Tongue (tissue), 2 donors: ENCODE measurements around the gene PARVB. TPM values are rescaled to one million over a fixed set of nuclear protein-coding genes. Genes with fewer than 3 reads are reported as not detected.

Experiments
- DNase-seq: peaks from one replicate; pipeline ENCODE4 v3.0.0-alpha.2; 2015
- total RNA-seq: library from RNA; depleted of rRNA; stranded (reverse); fragments of >200 nt; gene quantifications from one replicate; pipeline ENCODE4 v1.2.3, GENCODE V29; 2014

PARVB gene, protein sequence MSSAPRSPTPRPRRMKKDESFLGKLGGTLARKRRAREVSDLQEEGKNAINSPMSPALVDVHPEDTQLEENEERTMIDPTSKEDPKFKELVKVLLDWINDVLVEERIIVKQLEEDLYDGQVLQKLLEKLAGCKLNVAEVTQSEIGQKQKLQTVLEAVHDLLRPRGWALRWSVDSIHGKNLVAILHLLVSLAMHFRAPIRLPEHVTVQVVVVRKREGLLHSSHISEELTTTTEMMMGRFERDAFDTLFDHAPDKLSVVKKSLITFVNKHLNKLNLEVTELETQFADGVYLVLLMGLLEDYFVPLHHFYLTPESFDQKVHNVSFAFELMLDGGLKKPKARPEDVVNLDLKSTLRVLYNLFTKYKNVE
- total RNA-seq, result 43.1 TPM

DNA sequence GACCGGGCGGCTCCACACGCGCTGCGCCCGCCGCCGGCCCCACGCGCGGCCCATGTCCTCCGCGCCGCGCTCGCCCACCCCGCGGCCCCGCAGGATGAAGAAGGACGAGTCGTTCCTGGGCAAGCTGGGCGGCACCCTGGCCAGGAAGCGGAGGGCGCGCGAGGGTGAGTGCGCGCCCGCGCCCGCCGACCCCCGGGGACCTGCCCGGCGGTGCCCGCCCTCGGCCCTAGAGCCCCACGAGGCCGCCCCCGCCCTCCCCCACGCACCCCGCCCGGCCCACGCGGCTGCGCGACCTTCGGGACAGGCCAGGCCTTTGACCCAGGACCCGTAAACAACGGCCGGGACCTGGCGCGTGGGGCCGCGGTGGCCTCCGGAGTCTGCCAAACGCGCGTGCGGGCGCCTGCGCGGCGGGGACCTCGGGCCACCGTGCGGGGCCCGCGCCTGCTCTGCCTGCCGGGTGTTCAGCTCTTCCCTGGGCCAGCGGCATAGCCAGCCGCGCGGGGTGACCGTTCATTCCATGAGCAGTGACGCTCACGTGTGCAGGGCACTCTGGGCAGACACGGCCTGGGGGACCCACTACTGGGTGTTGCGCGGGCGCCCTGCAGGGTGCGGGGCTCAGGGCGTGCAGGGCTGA is at the start of gene PARVB:
Gene PARVB, plus strand, starts transcription at position 15 of the 634 bp plus-strand sequence. Its CDS starts 38 bp downstream, at position 53.
- peak; percentile 35 for DNase-seq

DNA sequence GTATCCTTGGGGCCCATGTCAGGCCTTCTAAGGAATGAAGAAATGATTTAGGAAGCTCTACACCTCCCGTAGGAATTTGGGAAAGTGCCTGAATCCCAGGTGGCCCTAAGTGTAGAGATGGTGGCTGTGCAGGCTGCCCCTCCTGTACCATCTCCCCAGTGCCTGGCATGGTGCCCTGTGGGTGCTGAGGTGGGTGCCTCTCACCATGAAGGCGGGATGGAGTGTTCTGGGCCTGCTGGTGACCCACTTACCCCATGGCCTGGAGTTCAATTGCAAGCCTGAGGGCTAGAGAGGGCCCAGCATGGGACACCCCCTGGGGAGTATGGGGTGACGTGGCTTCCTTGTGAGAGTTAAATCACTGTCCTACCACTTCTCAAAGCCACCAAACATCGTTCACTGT is 49.1 kb upstream of the PARVB start:
- DNase-seq, result no peak

DNA sequence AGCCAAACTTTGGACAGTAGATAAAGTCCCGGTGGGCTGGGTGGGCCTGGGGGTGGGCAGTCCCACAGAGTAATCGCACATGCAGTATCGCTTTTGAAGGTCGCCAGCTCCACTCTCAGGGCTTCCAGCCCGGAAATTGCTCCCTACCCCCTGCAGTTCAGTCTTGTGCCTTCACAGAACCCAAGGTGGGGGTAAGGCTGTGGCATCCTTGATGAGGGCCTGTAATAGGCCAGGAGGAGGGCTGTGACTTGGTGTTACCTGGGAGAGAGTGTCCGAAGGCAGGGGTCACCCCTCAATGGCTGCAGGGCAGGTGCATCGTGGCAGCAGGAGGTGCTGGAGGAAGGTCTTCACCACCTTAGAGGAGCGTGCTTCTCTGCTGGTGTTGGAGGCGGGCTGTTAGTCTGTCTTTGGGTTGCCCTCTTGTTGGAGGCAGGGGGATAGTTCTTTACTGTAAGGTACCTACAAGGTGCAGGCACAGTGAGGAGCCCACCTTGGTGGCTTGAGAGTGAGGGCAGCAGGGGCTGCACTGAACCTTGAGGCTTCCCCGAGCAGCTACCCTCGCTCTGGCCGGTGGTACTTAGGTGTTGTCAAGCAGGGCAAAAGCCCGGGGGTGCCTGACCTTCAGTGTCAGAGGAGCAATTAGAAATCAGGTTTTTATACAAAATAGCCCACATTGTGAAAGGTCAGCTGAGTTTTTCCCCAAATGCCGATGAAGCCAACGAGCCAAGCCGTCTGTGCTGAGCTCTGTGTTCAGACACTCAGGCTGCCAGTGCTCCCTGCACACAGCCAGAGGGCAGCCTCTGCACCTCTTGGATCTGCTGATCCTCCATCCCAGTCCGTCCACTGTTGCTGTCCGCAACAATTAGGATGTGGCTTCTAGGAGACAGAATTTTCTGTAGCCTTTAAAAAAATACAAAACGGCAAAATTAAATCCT is 47.0 kb upstream of the PARVB start:
- no peak for DNase-seq

DNA sequence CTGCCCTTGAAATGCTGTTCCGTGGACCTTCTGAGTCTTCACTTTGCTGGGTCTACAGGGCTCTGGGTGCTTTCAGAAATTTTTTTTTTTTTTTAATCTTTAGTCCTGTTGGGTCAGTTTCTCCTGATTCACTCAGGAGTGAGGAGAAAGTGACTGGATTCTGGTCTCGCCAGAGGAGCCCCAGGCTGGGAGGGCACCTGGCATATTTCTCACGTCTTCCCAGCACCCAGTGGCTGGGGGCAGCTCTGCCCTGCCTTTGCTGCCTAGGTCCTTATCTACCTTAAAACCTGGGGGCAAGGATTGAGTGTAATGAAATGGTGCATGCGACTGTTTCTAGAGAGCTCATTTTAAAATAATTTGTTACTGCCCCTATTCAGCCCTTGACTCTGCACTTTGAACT is 45.5 kb upstream of the PARVB start:
- DNase-seq, result no peak

DNA sequence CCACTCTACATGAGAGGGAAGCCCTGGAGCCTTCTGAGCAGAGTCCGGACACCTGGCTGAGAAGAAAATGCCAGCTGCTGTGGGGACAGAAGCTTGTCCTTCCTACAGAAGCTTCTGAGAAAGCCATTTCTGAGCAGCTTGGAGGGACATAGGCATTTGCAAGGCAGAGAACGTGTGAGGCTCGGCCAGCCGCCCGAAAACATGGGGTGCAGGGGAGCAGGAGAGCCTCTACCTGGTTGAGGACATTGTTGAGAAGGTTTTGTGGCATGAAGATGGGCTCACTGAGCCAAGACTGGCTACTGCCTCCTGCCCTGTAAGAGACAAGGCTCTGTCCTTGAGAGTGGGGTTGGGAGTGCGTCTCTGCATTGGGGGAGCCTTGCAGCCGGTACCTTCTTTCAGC is 43.5 kb upstream of the PARVB start:
- no peak for DNase-seq

DNA sequence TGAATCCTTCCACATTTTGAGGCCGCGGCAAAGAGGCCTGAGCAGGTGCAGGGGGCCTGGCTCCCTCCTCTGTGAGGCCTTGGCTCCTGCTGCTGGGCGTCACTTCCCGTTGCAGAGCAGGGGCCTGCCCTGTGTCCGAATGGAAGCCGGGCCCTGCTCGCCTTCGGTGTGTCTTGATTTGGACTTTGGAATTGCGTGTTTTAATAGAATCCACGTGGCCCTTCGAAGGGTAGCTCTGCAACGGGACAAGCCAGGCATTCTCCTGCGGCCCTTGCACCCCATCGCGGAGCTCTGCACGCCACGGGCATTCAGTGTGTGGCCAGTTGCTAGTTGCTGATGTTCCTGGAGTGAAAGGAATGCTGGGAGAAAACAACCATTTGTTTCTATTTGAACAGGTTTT is 43.1 kb upstream of the PARVB start:
- no peak for DNase-seq

DNA sequence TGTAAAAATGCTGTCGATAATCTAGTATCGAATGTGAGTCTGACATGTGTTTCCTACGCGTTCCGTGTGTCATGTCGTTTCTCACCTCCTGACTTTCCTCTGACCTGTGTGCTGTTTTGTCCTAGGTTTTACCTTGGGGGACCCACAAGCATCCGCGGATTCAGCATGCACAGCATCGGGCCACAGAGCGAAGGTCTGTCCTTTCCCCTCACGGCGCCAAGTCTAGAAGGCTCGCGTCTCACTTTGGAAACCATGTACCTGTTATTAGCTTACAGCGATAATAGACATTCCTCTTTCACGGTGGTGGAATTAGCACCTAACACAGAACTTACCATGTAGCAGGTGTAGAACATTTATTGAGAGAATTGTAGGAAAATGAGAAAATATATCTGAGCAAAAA is 40.3 kb upstream of the PARVB start:
- no peak for DNase-seq

DNA sequence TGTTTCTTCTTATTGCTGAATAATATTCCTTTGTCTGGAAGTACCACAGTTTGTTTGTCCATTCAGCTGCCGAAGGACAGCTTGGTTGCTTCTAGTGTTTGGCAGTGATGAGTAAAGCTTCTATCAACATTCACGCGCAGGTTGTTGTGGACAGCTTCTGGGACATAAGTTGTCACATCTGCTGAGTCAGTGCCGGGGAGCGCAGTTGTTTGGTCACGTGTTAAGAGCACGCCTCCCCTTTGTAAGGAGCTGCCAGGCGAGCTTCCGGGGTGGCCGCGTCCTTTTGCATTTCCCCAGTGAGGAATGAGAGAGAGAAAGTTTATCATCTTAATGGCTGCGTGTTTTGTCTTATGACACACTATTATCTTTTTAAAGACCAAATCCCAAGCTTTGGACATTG is 38.6 kb upstream of the PARVB start:
- DNase-seq, result no peak

DNA sequence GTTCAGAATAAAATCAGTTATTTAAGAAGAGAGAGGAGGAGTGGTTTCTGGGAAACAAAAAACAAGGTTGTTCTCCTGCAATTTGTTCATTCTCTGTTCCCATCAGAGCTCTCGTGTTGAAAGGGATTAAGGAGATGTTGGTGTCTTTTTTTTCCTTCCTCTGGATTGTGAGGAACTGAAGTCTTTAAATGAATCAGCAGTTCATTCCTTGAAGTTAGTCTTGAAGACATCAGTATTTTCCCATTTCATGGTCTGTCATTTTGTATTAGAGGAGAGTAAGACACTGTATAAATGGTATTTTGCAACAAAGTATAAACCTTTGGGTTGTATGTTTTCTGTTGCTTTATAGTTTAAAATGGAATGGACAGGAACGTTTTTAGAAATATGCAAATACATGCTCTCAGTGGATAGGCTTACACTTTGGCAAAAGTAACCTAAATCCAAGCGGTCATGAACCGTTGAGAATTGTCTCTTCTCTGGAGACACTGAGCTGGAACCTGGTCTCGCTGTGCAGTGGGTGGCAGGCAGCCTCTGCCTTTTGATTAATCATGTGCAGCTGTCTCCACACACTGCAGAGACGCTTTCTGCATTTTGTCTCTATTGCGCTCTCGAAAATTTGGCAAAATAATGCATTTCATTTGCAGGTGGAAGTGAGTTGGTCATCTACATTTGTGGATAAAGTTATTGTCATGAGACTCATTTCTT is 35.8 kb upstream of the PARVB start:
- DNase-seq, result peak; percentile 86

DNA sequence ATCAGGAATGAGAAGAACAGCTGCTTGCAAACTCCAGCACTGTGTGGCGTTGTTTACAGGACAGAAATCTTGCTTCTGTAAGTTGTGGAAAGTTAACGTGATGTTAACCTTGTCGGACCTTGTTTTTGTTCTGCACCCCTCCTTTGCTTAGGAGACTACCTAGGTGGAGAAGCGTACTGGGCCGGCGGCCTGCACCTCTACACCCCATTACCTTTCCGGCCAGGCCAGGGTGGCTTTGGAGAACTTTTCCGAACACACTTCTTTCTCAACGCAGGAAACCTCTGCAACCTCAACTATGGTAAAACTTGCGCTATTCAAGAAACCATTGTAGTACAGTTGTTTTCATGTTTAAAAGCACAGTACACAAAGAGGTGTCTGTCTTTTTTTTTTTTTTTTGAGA is 35.1 kb upstream of the PARVB start:
- DNase-seq, result no peak

DNA sequence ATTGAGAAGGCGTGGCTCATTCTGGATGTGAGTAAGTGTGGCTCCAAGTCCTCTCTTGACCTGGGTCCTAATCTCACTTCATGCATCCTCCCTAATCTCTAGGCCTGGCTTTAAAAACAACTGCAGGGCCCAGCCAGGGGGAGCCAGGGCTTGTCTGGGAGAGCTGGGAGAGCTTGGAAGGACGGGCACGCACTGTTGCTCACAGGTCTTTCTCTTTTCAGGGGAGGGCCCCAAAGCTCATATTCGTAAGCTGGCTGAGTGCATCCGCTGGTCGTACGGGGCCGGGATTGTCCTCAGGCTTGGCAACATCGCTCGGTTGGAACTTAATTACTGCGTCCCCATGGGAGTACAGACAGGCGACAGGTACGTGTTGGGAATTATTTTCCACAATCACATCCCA is 34.1 kb upstream of the PARVB start:
- DNase-seq, result no peak

DNA sequence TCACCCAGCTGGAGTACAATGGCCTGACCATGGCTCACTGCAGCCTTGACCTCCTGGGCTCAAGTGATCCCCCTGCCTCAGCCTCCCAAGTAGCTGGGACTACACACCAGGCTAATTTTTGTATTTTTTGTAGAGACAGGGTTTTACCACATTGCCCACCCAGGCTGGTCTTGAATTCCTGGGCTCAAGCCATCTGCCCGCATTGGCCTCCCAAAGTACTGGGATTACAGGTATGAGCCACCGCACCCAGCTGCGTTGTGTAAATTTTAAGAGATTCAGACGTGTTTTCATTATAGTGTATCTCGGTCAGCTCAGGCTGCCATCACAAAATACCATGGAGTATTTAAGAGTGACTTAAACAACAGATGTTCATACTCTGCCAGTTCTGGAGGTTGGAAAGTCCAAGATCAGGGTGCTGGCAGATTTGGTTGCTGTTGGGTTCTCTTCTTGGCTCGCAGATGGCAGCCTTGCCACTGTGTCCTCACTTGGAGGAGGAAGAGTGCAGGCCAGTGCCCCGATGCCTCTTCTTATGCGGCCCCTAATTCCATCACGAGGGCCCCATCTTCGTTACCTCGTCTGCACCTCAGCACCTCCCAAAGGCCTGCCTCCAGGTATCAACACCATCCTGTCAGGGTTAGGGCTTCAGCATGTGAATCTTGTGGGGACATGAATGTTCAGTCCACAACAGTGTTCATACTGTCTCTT is 32.6 kb upstream of the PARVB start:
- no peak for DNase-seq

DNA sequence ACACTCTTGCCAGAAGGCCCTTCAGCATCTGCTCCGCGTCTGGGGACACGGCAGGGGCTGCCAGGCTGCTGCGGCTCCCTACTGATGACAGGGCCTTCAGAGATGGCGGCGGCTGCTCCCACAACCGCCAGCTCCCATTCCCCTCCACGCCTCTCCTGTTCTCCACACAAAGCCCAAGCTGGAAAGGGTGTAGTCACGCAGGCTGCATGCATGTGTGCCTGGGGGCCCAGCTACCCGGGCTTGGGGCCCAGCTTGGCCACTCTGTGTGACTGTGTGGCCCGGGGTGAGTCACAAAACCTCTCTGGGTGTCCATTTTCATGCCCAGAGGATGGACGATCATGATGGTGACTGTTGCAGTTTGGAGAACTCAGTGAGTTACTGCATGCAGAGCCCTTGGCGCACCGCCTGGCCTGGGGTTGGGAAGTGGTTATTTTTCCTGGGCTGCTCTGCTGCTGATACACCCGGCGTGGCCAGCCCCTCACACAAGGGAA is 31.7 kb upstream of the PARVB start:
- DNase-seq, result no peak

DNA sequence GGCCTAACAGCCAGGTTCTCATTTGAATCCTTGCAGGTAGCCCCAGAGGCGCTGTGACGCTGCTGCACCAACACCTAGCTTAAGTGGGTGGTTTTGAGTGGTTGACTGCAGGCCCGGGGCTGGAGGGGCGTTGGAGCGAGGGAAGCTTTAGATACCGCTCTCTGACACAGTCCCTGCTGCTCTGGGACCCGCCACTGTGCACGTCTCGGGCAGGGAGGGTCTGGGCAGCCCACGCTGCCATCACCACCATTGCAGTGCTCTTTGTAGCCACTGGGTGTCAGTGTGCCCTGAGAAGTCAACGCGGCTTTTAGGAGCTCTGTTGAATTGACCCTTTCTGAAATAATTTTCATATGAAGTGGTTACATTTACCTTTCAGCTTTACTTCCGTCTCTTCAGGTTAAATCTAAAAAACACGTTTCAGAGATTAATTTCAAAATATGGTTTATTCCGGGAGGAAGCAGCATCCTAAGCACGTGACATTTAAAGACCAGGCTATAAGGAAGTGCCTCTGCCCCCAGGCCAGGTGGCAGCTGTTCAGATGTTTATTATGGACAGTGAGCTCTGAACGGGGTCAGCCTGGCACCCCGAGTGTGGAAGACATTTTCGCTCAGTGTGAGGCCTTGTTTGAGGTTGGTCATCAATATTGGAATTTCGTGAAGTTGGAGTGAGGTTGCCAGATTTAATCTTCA is 30.9 kb upstream of the PARVB start:
- peak; percentile 81 for DNase-seq

DNA sequence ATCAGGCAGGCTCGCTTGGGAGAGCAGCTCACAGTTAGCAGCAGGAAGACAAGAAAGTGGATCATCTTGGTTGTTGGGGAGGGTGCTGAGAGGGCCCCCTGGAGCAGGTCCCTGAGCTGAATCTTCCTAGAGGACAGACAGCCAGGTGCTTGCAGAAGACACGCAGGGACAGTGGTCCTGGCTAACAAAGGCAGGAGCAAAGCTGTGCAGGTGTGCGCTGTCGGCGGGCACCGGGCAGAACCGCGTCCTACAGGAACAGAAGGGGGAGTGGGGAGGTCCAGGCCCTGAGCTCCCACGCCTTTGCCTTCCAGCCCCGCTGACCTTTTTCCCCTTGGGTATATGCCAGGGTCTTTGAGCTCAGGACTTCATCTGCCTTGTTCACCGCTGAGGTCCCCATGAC is 30.1 kb upstream of the PARVB start:
- no peak for DNase-seq

DNA sequence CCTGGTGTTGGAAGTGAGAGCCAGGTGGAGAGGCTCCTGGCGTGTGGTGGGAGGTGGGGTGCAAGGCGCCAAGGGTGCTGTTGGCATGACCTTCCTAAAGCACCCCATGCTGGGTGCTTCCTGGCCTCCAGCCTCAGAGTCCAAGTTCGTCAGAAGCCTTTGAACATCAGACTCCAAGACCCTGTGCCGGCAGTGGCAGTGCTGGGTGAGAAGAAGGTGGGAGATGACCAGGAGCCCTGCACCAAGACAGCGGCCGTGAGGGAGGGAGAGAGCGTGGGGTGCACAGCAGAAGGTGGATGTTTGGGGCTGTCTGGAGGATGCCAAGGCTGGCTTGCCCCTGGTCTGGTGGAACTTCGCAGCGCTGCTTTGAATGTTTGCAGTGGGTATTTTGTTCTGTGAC is 29.7 kb upstream of the PARVB start:
- DNase-seq, result no peak

DNA sequence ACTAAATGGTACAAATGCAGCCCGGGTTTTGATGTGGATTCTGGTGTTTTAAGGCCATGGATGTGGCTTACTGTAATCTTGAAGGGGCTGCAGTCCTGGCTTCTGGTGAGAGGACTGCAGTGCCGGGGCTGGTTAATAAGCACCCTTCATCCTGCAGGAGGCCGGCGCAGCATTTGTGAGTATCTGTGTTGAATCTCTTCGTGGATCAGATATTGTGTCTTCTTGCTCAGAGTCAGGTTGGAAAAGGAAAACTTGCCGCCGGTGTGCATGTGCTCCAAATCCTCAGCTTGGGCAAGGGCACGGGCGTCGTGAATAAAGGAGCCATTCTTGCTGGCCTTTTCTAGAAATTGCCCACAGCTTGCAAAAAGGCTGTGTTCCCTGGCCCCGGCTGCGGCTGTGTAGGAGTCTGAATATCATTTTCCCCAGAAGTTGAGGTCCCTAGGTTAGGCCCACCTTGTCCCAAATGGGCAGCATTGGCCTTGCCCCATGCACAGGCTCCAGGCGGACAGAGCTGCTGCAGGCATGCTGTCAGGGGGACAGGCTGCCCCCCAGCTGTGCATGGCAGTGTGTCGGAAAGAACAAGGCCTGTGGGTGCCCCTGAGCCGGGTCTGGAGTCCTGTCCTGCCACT is 28.9 kb upstream of the PARVB start:
- DNase-seq, result no peak

DNA sequence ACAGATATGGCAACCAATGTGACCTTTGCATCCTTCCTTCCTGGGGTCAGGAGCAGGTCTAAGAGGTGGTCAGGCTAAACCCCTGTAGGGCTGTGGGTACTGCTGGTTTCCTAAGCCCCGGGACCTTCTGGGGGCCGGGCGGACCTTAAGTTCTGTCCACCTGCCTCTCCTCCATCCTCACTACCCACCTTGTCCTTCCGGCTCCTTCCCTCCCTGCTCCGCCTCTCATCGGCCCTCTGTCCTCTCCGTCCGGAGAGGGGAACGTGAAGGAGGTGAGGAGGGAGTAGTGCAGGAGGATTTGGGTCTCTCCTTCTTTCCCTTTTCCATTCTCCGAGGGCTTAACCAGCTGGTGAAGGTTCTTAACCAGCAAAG is 28.3 kb upstream of the PARVB start:
- DNase-seq, result no peak

DNA sequence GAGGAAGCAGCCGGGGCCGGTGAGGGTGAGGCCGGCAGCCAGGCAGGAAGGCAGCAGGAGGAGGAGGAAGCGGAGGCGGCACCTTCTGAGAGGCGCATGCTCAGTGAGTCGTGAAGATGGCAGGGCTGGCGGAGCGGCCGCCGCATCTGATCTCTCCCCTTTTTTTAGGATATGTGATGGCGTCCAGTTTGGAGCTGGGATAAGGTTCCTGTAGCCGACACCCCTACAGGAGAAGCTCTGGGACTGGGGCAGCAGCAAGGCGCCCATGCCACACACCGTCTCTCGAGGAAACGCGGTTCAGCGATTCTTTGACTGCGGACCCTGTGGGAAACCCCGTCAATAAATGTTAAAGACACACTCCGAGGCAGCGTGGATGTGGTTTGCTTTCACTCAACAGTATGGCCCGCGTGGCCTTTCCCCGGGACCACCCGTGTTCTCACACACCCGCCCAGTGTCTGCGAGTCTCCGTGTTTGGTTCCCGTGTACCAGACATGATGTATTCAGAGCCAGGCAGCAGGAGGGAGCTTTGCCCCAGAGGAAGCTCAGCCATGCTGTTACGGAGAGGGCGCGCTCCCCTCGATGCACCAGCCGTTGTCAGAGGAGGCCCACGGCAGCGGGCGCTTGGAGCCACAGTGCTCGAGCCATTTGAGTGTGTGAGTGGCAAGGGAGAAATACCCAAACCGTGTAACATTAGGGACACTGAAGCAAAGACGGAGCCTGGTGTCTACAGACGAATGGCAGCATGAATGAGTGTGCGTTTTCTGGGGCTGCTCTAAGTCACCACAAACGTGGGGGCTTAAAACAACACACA is 27.7 kb upstream of the PARVB start:
- no peak for DNase-seq

DNA sequence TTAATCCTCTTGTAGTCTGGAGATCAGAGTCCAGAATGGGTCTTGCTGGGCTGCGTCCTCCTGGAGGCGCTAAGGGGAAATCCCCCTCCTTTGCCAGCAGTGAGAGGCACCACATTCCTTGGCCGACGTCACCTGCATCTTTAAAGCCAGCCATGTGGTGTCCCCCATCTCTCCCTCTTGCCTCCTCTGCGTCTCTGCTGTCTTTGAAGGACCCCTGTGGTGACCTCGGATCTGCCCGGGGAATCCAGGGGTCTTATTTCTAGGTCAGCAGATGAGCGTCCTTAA is 27.2 kb upstream of the PARVB start:
- no peak for DNase-seq
